Tracheal epithelial cell (primary cell): ENCODE measurements around the gene PCDHA1. TPM values are rescaled to one million over a fixed set of nuclear protein-coding genes. Genes with fewer than 3 reads are reported as not detected.

ENCODE experiments used
- total RNA-seq: library from RNA; depleted of rRNA; stranded (reverse); fragments of >200 nt; gene quantifications from 2 replicates; pipeline ENCODE4 v1.2.1, GENCODE V29; 2014

PCDHA1 gene
- total RNA-seq, 1 donor from 2014 or later = not detected

GRCh38 chr5:140925806-140926442, 140.0 kb downstream of the PCDHA1 start, which contains the start of gene PCDHAC1:
Gene PCDHAC1 (plus strand): TSS chr5:140926299. CDS start chr5:140926893, 594 bp downstream.

GRCh38 chr5:140966293-140967225, 180.6 kb downstream of the PCDHA1 start, which contains the start of gene PCDHAC2:
Gene PCDHAC2 (plus strand): TSS chr5:140966476. CDS start chr5:140966767, 291 bp downstream.

GRCh38 chr5:141050622-141051520, 264.9 kb downstream of the PCDHA1 start, which contains the start of gene PCDHB1:
Gene PCDHB1 (plus strand): TSS chr5:141051374. CDS start chr5:141051471, 97 bp downstream.

Other genes with a start within 250 kb of the PCDHA1 start
- gene EIF4EBP3, start 238.5 kb upstream of the PCDHA1 start, total RNA-seq = 0.85 and 4.3 TPM in 2 replicates
- 16.4 and 34.5 TPM in 2 replicates for gene SRA1, start 228.7 kb upstream of the PCDHA1 start, total RNA-seq
- 3.2 and 6.0 TPM in 2 replicates for gene APBB3, start 221.5 kb upstream of the PCDHA1 start, total RNA-seq
- 10.4 and 16.9 TPM in 2 replicates for gene SLC35A4, start 221.3 kb upstream of the PCDHA1 start, total RNA-seq
- 1.4 and 6.8 TPM in 2 replicates for gene CD14, start 153.0 kb upstream of the PCDHA1 start, total RNA-seq
- 9.9 and 26.2 TPM in 2 replicates for gene TMCO6, start 146.7 kb upstream of the PCDHA1 start, total RNA-seq
- 26.5 and 27.9 TPM in 2 replicates for gene NDUFA2, start 138.5 kb upstream of the PCDHA1 start, total RNA-seq
- 62.4 and 66.5 TPM in 2 replicates for gene IK, start 138.3 kb upstream of the PCDHA1 start, total RNA-seq
- gene WDR55, start 121.2 kb upstream of the PCDHA1 start, total RNA-seq = 31.5 and 57.8 TPM in 2 replicates
- gene DND1, start 112.6 kb upstream of the PCDHA1 start, total RNA-seq = 0.43 TPM in 1 of 2 replicates, not detected in the other
- 36.7 and 59.8 TPM in 2 replicates for gene HARS1, start 94.8 kb upstream of the PCDHA1 start, total RNA-seq
- gene HARS2, start 94.7 kb upstream of the PCDHA1 start, total RNA-seq = 30.9 and 45.3 TPM in 2 replicates
- 44.5 and 49.2 TPM in 2 replicates for gene ZMAT2, start 85.7 kb upstream of the PCDHA1 start, total RNA-seq
- gene PCDHA2, start 8.7 kb downstream of the PCDHA1 start, total RNA-seq = not detected in 2 replicates
- gene PCDHA3, start 14.9 kb downstream of the PCDHA1 start, total RNA-seq = under 0.01 TPM in 2 replicates
- gene PCDHA4, start 20.9 kb downstream of the PCDHA1 start, total RNA-seq = 0.21 and 1.2 TPM in 2 replicates
- gene PCDHA5, start 35.5 kb downstream of the PCDHA1 start, total RNA-seq = not detected in 2 replicates
- 0.43 and 0.48 TPM in 2 replicates for gene PCDHA6, start 41.8 kb downstream of the PCDHA1 start, total RNA-seq
- under 0.01 and 0.48 TPM in 2 replicates for gene PCDHA7, start 48.1 kb downstream of the PCDHA1 start, total RNA-seq
- not detected in 2 replicates for gene PCDHA8, start 55.0 kb downstream of the PCDHA1 start, total RNA-seq
- gene PCDHA9, start 62.2 kb downstream of the PCDHA1 start, total RNA-seq = under 0.01 TPM in 2 replicates
- gene PCDHA10, start 69.8 kb downstream of the PCDHA1 start, total RNA-seq = under 0.01 and 0.48 TPM in 2 replicates
- gene PCDHA11, start 82.8 kb downstream of the PCDHA1 start, total RNA-seq = 0.48 and 1.7 TPM in 2 replicates
- gene PCDHA12, start 89.2 kb downstream of the PCDHA1 start, total RNA-seq = 0.21 and 0.48 TPM in 2 replicates
- 0.24 TPM in 1 of 2 replicates, not detected in the other for gene PCDHA13, start 96.0 kb downstream of the PCDHA1 start, total RNA-seq
- 0.48 and 0.85 TPM in 2 replicates for gene PCDHAC1, start 140.2 kb downstream of the PCDHA1 start, total RNA-seq
- 1.9 and 16.0 TPM in 2 replicates for gene PCDHAC2, start 180.3 kb downstream of the PCDHA1 start, total RNA-seq